MCF 10A (cell line): ENCODE measurements around the gene BMP2K. TPM values are rescaled to one million over a fixed set of nuclear protein-coding genes. Genes with fewer than 3 reads are reported as not detected.

ENCODE experiments used
- BruUV-seq: library from RNA; stranded (reverse); fragments of 400-500 nt; replicated peaks from 2 replicates; lab custom pipeline; 2021; lab: Mats Ljungman, UMichigan
- CTCF ChIA-PET: fragments of 300-600 bp; sonication (Branson Sonifier 250); formaldehyde crosslinking; extraction: SDS; loops from one replicate; lab custom pipeline; 2021; ENCODE audit warnings: antibody characterized with exemption, inconsistent platforms; lab: Yijun Ruan, JAX
- POLR2A ChIA-PET: fragments of 300-600, 350-650 bp; sonication (Branson Sonifier 250); formaldehyde crosslinking; extraction: SDS; loops from one replicate; lab custom pipeline; 2020; ENCODE audit warnings: antibody characterized with exemption, inconsistent platforms; lab: Yijun Ruan, JAX
- DNase-seq: peaks from one replicate; pipeline ENCODE4 v3.0.0-alpha.2; 2018; ENCODE audit not compliant: unreplicated experiment
- H3K27ac Mint-ChIP-seq: one replicate; pipeline ENCODE4 v1.8.0; 2022; ENCODE audit warnings: mild to moderate bottlenecking, low read depth, mixed read lengths; ENCODE audit not compliant: unreplicated experiment
- H3K27me3 Mint-ChIP-seq: one replicate; pipeline ENCODE4 v1.8.0; 2022; ENCODE audit warnings: mixed read lengths; ENCODE audit not compliant: insufficient read depth, unreplicated experiment
- H3K36me3 Mint-ChIP-seq: one replicate; pipeline ENCODE4 v1.8.0; 2022; ENCODE audit warnings: mild to moderate bottlenecking, moderate library complexity, mixed read lengths; ENCODE audit not compliant: insufficient read depth, unreplicated experiment
- H3K4me1 Mint-ChIP-seq: one replicate; pipeline ENCODE4 v1.8.0; 2022; ENCODE audit warnings: mixed read lengths; ENCODE audit not compliant: insufficient read depth, unreplicated experiment
- H3K4me3 Mint-ChIP-seq: one replicate; pipeline ENCODE4 v1.8.0; 2022; ENCODE audit warnings: mild to moderate bottlenecking, moderate library complexity, mixed read lengths; ENCODE audit not compliant: unreplicated experiment
- H3K9me3 Mint-ChIP-seq: one replicate; pipeline ENCODE4 v1.8.0; 2022; ENCODE audit warnings: mixed read lengths; ENCODE audit not compliant: unreplicated experiment
- CTCF ChIP-seq: fragments of 200-600 bp; IDR thresholded peaks from one replicate; pipeline ENCODE4 v1.8.0; 2022; ENCODE audit warnings: antibody characterized with exemption, mild to moderate bottlenecking; ENCODE audit not compliant: unreplicated experiment
- intact Hi-C: fragments of 100-400 bp; cut with micrococcal nuclease; formaldehyde crosslinking; loops from 2 replicates; pipeline ENCODE4 v1.14.1; 2022
- total RNA-seq: library from RNA; stranded (reverse); gene quantifications from 2 replicates; pipeline ENCODE4 v1.2.3, GENCODE V29; 2022

BMP2K gene
- total RNA-seq, 1 experiment from 2014 or later: 47.3 TPM

GRCh38 chr4:78778530-78778929 is 2.4 kb downstream of the BMP2K start:
- no peak overlapping the region for H3K27ac Mint-ChIP-seq
- POLR2A ChIA-PET: interaction anchor here (0.6 to 7.0 kb wide), 10 partner anchors 9 to 134 kb away, joined by 3 to 87 read pairs (median 5); no protein-coding TSS in a partner anchor
- no peaks in the 10 kb centered on the region for H3K4me1 Mint-ChIP-seq
- H3K9me3 Mint-ChIP-seq: no peaks in the 10 kb centered on the region
- no peak for DNase-seq
- no peak for TF ChIP-seq CTCF
- H3K27me3 Mint-ChIP-seq: no peaks in the 10 kb centered on the region
- intact Hi-C loops: loop anchor here (5.0 kb wide), 2 partner anchors 69 to 226 kb away; partner anchors contain the start of gene ANXA3
- no peaks in the 10 kb centered on the region for H3K36me3 Mint-ChIP-seq
- H3K4me3 Mint-ChIP-seq: no peak overlapping the region
- no TSS peak for BruUV-seq
- CTCF ChIA-PET: interaction anchor here (0.6 to 0.8 kb wide), 3 partner anchors 83 to 168 kb away, joined by 3 to 4 read pairs (median 3); no protein-coding TSS in a partner anchor

GRCh38 chr4:78779280-78779679 is 3.1 kb downstream of the BMP2K start:
- Mint-ChIP-seq H3K4me3 (no peak overlapping the region), H3K4me1 (peaks cover 5% of the 10 kb centered on the region), H3K36me3 (no peaks in the 10 kb centered on the region), H3K9me3 (no peaks in the 10 kb centered on the region), H3K27ac (no peak overlapping the region), H3K27me3 (no peaks in the 10 kb centered on the region)
- DNase-seq: peak; percentile 26
- TF ChIP-seq CTCF: no peak
- POLR2A ChIA-PET: interaction anchor here (0.6 to 7.0 kb wide), 5 partner anchors 10 to 134 kb away, joined by 4 to 87 read pairs (median 13); no protein-coding TSS in a partner anchor
- no TSS peak for BruUV-seq
- intact Hi-C loops: loop anchor here (5.0 kb wide), 2 partner anchors 68 to 227 kb away; partner anchors contain the start of gene ANXA3
- CTCF ChIA-PET: interaction anchor here (0.7 to 1.3 kb wide), 3 partner anchors 82 to 169 kb away, joined by 3 to 4 read pairs (median 3); no protein-coding TSS in a partner anchor

- Mint-ChIP-seq H3K9me3 (no peaks in the 10 kb centered on the region), H3K4me1 (peaks cover 5% of the 10 kb centered on the region), H3K27ac (no peak overlapping the region), H3K4me3 (no peak overlapping the region), H3K36me3 (no peaks in the 10 kb centered on the region), H3K27me3 (no peaks in the 10 kb centered on the region)
- ChIA-PET POLR2A (interaction anchor here (0.5 to 6.2 kb wide), 5 partner anchors 10 to 136 kb away, joined by 3 to 42 read pairs (median 13); no protein-coding TSS in a partner anchor), CTCF (interaction anchor here (1.3 kb wide), 1 partner anchor 83 kb away, joined by 3 read pairs; no protein-coding TSS in a partner anchor)
- no peak for TF ChIP-seq CTCF
- intact Hi-C loops: no loop called here
- no TSS peak for BruUV-seq
- DNase-seq: no peak
Measured at GRCh38 chr4:78780093-78780492, 3.9 kb downstream of the BMP2K start.

- peaks cover 5% of the 10 kb centered on the region for H3K4me1 Mint-ChIP-seq
- POLR2A ChIA-PET: interaction anchor here (2.5 to 6.2 kb wide), 3 partner anchors 8 to 137 kb away, joined by 13 to 42 read pairs (median 16); no protein-coding TSS in a partner anchor
Measured at GRCh38 chr4:78781139-78781538, 5.0 kb downstream of the BMP2K start.

More at GRCh38 chr4:78781139-78781538, 5.0 kb downstream of the BMP2K start:
- no peaks in the 10 kb centered on the region for H3K36me3 Mint-ChIP-seq
- TF ChIP-seq CTCF: no peak
- no peaks in the 10 kb centered on the region for H3K9me3 Mint-ChIP-seq
- intact Hi-C loops: no loop called here
- no TSS peak for BruUV-seq
- H3K27me3 Mint-ChIP-seq: no peaks in the 10 kb centered on the region
- CTCF ChIA-PET: interaction anchor here (0.5 to 1.1 kb wide), 3 partner anchors 77 to 166 kb away, joined by 3 to 4 read pairs (median 3); no protein-coding TSS in a partner anchor
- no peak overlapping the region for H3K27ac Mint-ChIP-seq
- H3K4me3 Mint-ChIP-seq: no peak overlapping the region
- no peak for DNase-seq
